Stomach (tissue), 9 donors: Measurements from ENCODE around the gene ADM2. TPM values are rescaled to one million over a fixed set of nuclear protein-coding genes. Genes with fewer than 3 reads are reported as not detected.
A peak's percentile ranks its signal among the peaks of the same experiment; 100 is the strongest.

ENCODE experiments used
- DNase-seq, 2 donors: peaks; one replicate each; pipeline versions ENCODE4 v3.0.0 to v3.0.0-alpha.2; 2013 to 2019
- H3K27ac ChIP-seq, 5 donors: fragments of 200-600 bp in 4 of 5; sonication (generic) in 4 of 5; one replicate each; pipeline ENCODE4 v1.5.1; 2013 to 2019; ENCODE audit warnings: mild to moderate bottlenecking in 1 of 5, moderate library complexity in 1 of 5
- H3K27me3 ChIP-seq, 3 donors: fragments of 200-600 bp; sonication (generic); one replicate each; pipeline ENCODE4 v1.5.1; 2017 to 2019; ENCODE audit warnings: mixed run types in 1 of 3
- H3K36me3 ChIP-seq, 4 donors: fragments of 200-600 bp; sonication (generic); 1 replicate in 3 of 4; 2 replicates in 1 of 4; pipeline ENCODE4 v1.5.1; 2016 to 2019
- H3K4me1 ChIP-seq, 4 donors: fragments of 200-600 bp; sonication (generic); one replicate each; pipeline ENCODE4 v1.5.1; 2016 to 2019
- H3K4me3 ChIP-seq, 4 donors: fragments of 200-600 bp; sonication (generic) in 3 of 4; one replicate each; pipeline ENCODE4 v1.5.1; 2016 to 2019; ENCODE audit warnings: mild to moderate bottlenecking in 1 of 4
- H3K9me3 ChIP-seq, 4 donors: fragments of 200-600 bp; sonication (generic); one replicate each; pipeline ENCODE4 v1.5.1; 2016 to 2019
- CTCF ChIP-seq, 7 experiments: fragments of 450-650 bp in 4 of 7; fragments of 200-600 bp in 3 of 7; sonication (generic) in 3 of 7; IDR thresholded peaks; one replicate each; pipeline ENCODE4 v1.5.1; 2016 to 2019; ENCODE audit warnings: antibody characterized with exemption in 7 of 7, control low read depth in 2 of 7, mild to moderate bottlenecking in 1 of 7
- EP300 ChIP-seq: sonication (generic); formaldehyde crosslinking; IDR thresholded peaks from one replicate; pipeline ENCODE4 v1.6.1; 2017; ENCODE audit warnings: antibody characterized with exemption
- POLR2A ChIP-seq, 4 donors: fragments of 450-650 bp; IDR thresholded peaks; one replicate each; pipeline ENCODE4 v1.6.1; 2016; ENCODE audit warnings: antibody characterized with exemption in 4 of 4, control low read depth in 2 of 4, mild to moderate bottlenecking in 1 of 4, moderate library complexity in 1 of 4
- POLR2AphosphoS5 ChIP-seq, 3 donors: sonication (generic); formaldehyde crosslinking; IDR thresholded peaks; one replicate each; pipeline ENCODE4 v1.6.1; 2016; ENCODE audit warnings: antibody characterized with exemption in 3 of 3
- WGBS, 5 donors: extraction: QIAGEN DNeasy Blood & Tissue Kit in 3 of 5; methylation state at CpG; one replicate each; pipeline versions ENCODE4 v1.1.5 to v1.1.7; 2013 to 2018; 5-methylcytosine and 5-hydroxymethylcytosine counted together
- intact Hi-C: fragments of 100-400 bp; cut with DNase I; formaldehyde crosslinking; loops from one replicate; pipeline ENCODE4 v1.15.1; 2023; ENCODE audit warnings: low total_unique reads
- polyA plus RNA-seq, 3 donors: library from polyadenylated mRNA; stranded (reverse); fragments of 200-250 nt; gene quantifications; one replicate each; pipeline ENCODE4 v1.2.3, GENCODE V29; 2013
- total RNA-seq, 5 donors: library from RNA; depleted of rRNA; stranded (reverse); fragments of >200 nt; gene quantifications; one replicate each; pipeline versions ENCODE4 v1.1.0 to v1.2.3, GENCODE V29; 2014 to 2016
- donor health status: healthy with polysubstance abuse.
- donor health status: Bipolar disorder and iron deficiency.
- donor health status: healthy.

Gene ADM2
- total and polyA plus RNA-seq, 8 donors, result 0.37 to 3.7 (median 1.5) TPM; not detected in 3

GRCh38 chr22:50488006-50488677 is 6.8 kb downstream of the ADM2 start:
- TF ChIP-seq EP300 (no peak), CTCF (IDR thresholded peaks at IDR 0.05) (no peak), POLR2A (IDR thresholded peaks at IDR 0.05) (no peak), POLR2AphosphoS5 (IDR thresholded peaks at IDR 0.05) (no peak)
- Histone ChIP-seq H3K27ac (no peak overlapping the region), H3K27me3 (peaks cover 0 to 58% (median 0%) of the 10 kb centered on the region in 3 donors), H3K4me3 (no peak overlapping the region), H3K4me1 (peaks cover 9 to 29% (median 23%) of the 10 kb centered on the region in 4 donors), H3K36me3 (no peaks in the 10 kb centered on the region), H3K9me3 (no peaks in the 10 kb centered on the region)
- 67 to 85% (median 83%) methylated on average over 7 to 18 of the region's 18 CpGs for WGBS, 5 donors
- intact Hi-C loops, result no loop called here
- no peak for DNase-seq

GRCh38 chr22:50488886-50489285 is 7.5 kb downstream of the ADM2 start:
- H3K4me3 ChIP-seq, result no peak overlapping the region
- H3K36me3 ChIP-seq, result no peaks in the 10 kb centered on the region
- H3K9me3 ChIP-seq, result no peaks in the 10 kb centered on the region
- DNase-seq, result no peak
- intact Hi-C loops, result no loop called here
- H3K27ac ChIP-seq, result no peak overlapping the region
- peaks cover 0 to 51% (median 0%) of the 10 kb centered on the region in 3 donors for H3K27me3 ChIP-seq
- H3K4me1 ChIP-seq, result peaks cover 9 to 22% (median 17%) of the 10 kb centered on the region in 4 donors
- TF ChIP-seq CTCF (IDR thresholded peaks at IDR 0.05), result no peak
- TF ChIP-seq EP300, result no peak
- TF ChIP-seq POLR2A (IDR thresholded peaks at IDR 0.05), result no peak
- no peak for TF ChIP-seq POLR2AphosphoS5 (IDR thresholded peaks at IDR 0.05)
- WGBS, 5 donors, result 78 to 87% (median 80%) methylated on average over 16 to 19 of the region's 19 CpGs

- intact Hi-C loops, result no loop called here
- Histone ChIP-seq H3K36me3 (no peaks in the 10 kb centered on the region), H3K4me1 (peaks cover 2 to 14% (median 10%) of the 10 kb centered on the region in 4 donors), H3K4me3 (no peak overlapping the region), H3K9me3 (no peaks in the 10 kb centered on the region), H3K27me3 (peaks cover 0 to 44% (median 0%) of the 10 kb centered on the region in 3 donors), H3K27ac (no peak overlapping the region)
- DNase-seq, result peak in 1 of 2 donors; percentile 3
- WGBS, 5 donors, result 76 to 88% (median 82%) methylated on average over 25 to 31 of the region's 31 CpGs
- TF ChIP-seq EP300, result no peak
- TF ChIP-seq CTCF (IDR thresholded peaks at IDR 0.05), result no peak
- TF ChIP-seq POLR2AphosphoS5 (IDR thresholded peaks at IDR 0.05), result no peak
- no peak for TF ChIP-seq POLR2A (IDR thresholded peaks at IDR 0.05)
Observed at GRCh38 chr22:50489363-50490243, 8.3 kb downstream of the ADM2 start.

- no peak overlapping the region for H3K27ac ChIP-seq
- peaks cover 0 to 3% (median 1%) of the 10 kb centered on the region in 4 donors for H3K4me1 ChIP-seq
- no peaks in the 10 kb centered on the region for H3K9me3 ChIP-seq
- intact Hi-C loops, result no loop called here
- H3K36me3 ChIP-seq, result no peaks in the 10 kb centered on the region
- H3K27me3 ChIP-seq, result peaks cover 0 to 38% (median 0%) of the 10 kb centered on the region in 3 donors
- DNase-seq, result peak in 1 of 2 donors; percentile 11
- no peak overlapping the region for H3K4me3 ChIP-seq
- 65 to 73% (median 72%) methylated on average over 26 to 27 of the region's 27 CpGs for WGBS, 5 donors
- TF ChIP-seq CTCF (IDR thresholded peaks at IDR 0.05) (no peak), POLR2A (IDR thresholded peaks at IDR 0.05) (no peak), EP300 (no peak), POLR2AphosphoS5 (IDR thresholded peaks at IDR 0.05) (no peak)
Observed at GRCh38 chr22:50490531-50491308, 9.4 kb downstream of the ADM2 start.
